Measurements from ENCODE around the gene EMX2.

EMX2 gene

GRCh38 chr10:117591043-117591442 is 48.5 kb downstream of the EMX2 start:
- Histone ChIP-seq H3K9me3 (ENCODE audit: control extremely low read depth in 1 of 5, control insufficient read depth in 4 of 5, insufficient read depth in 2 of 5, low read depth in 1 of 5, low read length in 4 of 5) (no peaks in the 10 kb centered on the region), H3K4me3 (ENCODE audit: control insufficient read depth in 1 of 7, extremely low read depth in 1 of 7, insufficient read depth in 4 of 7, low read depth in 2 of 7, low read length in 6 of 7) (no peak overlapping the region), H3K36me3 (ENCODE audit: control insufficient read depth in 4 of 4, insufficient read depth in 4 of 4, low read length in 3 of 4) (no peaks in the 10 kb centered on the region), H3K27me3 (replicated peaks in 2 of 5; ENCODE audit: control insufficient read depth in 4 of 5, insufficient read depth in 5 of 5, low read length in 4 of 5) (peaks cover 0 to 17% (median 2%) of the 10 kb centered on the region in 5 experiments), H3K27ac (ENCODE audit: insufficient read depth in 1 of 2, low read depth in 1 of 2, low read length in 2 of 2, poor library complexity in 1 of 2, severe bottlenecking in 2 of 2) (no peak overlapping the region), H3K4me1 (ENCODE audit: control extremely low read depth in 1 of 4, control insufficient read depth in 4 of 4, insufficient read depth in 4 of 4, low read length in 3 of 4) (no peaks in the 10 kb centered on the region)
- POLR2A ChIA-PET: no interaction called here
- no CpG with 5 or more reads among the region's 4 CpGs for WGBS (ENCODE audit: insufficient coverage)
- CTCF ChIA-PET: no interaction called here
- no peak for DNase-seq

- no peak for DNase-seq
- CTCF ChIA-PET: no interaction called here
- Histone ChIP-seq H3K36me3 (ENCODE audit: control insufficient read depth in 4 of 4, insufficient read depth in 4 of 4, low read length in 3 of 4) (no peaks in the 10 kb centered on the region), H3K9me3 (ENCODE audit: control extremely low read depth in 1 of 5, control insufficient read depth in 4 of 5, insufficient read depth in 2 of 5, low read depth in 1 of 5, low read length in 4 of 5) (peaks cover 0 to 2% (median 0%) of the 10 kb centered on the region in 5 experiments), H3K27me3 (replicated peaks in 2 of 5; ENCODE audit: control insufficient read depth in 4 of 5, insufficient read depth in 5 of 5, low read length in 4 of 5) (peaks cover 4 to 28% (median 9%) of the 10 kb centered on the region in 5 experiments), H3K27ac (ENCODE audit: insufficient read depth in 1 of 2, low read depth in 1 of 2, low read length in 2 of 2, poor library complexity in 1 of 2, severe bottlenecking in 2 of 2) (no peak overlapping the region), H3K4me1 (ENCODE audit: control extremely low read depth in 1 of 4, control insufficient read depth in 4 of 4, insufficient read depth in 4 of 4, low read length in 3 of 4) (no peaks in the 10 kb centered on the region), H3K4me3 (ENCODE audit: control insufficient read depth in 1 of 7, extremely low read depth in 1 of 7, insufficient read depth in 4 of 7, low read depth in 2 of 7, low read length in 6 of 7) (no peak overlapping the region)
- 89% methylated on average over 1 of the region's 5 CpGs for WGBS (ENCODE audit: insufficient coverage)
- POLR2A ChIA-PET: no interaction called here
These were observed 52.2 kb downstream of the EMX2 start for GRCh38 chr10:117594722-117595121.

GRCh38 chr10:117596706-117597105 is 54.2 kb downstream of the EMX2 start:
- DNase-seq: no peak
- H3K9me3 ChIP-seq (ENCODE audit: control extremely low read depth in 1 of 5, control insufficient read depth in 4 of 5, insufficient read depth in 2 of 5, low read depth in 1 of 5, low read length in 4 of 5): peaks cover 0 to 2% (median 0%) of the 10 kb centered on the region in 5 experiments
- H3K27ac ChIP-seq (ENCODE audit: insufficient read depth in 1 of 2, low read depth in 1 of 2, low read length in 2 of 2, poor library complexity in 1 of 2, severe bottlenecking in 2 of 2): no peak overlapping the region
- H3K4me3 ChIP-seq (ENCODE audit: control insufficient read depth in 1 of 7, extremely low read depth in 1 of 7, insufficient read depth in 4 of 7, low read depth in 2 of 7, low read length in 6 of 7): no peak overlapping the region
- ChIA-PET CTCF (no interaction called here), POLR2A (no interaction called here)
- H3K4me1 ChIP-seq (ENCODE audit: control extremely low read depth in 1 of 4, control insufficient read depth in 4 of 4, insufficient read depth in 4 of 4, low read length in 3 of 4): no peaks in the 10 kb centered on the region
- H3K36me3 ChIP-seq (ENCODE audit: control insufficient read depth in 4 of 4, insufficient read depth in 4 of 4, low read length in 3 of 4): no peaks in the 10 kb centered on the region
- WGBS (ENCODE audit: insufficient coverage): 68% methylated on average over 6 of the region's 6 CpGs
- H3K27me3 ChIP-seq (replicated peaks in 2 of 5; ENCODE audit: control insufficient read depth in 4 of 5, insufficient read depth in 5 of 5, low read length in 4 of 5): peaks cover 4 to 30% (median 7%) of the 10 kb centered on the region in 5 experiments

GRCh38 chr10:117597216-117597615 is 54.7 kb downstream of the EMX2 start:
- Histone ChIP-seq H3K27me3 (replicated peaks in 2 of 5; ENCODE audit: control insufficient read depth in 4 of 5, insufficient read depth in 5 of 5, low read length in 4 of 5) (peaks cover 4 to 30% (median 7%) of the 10 kb centered on the region in 5 experiments), H3K27ac (ENCODE audit: insufficient read depth in 1 of 2, low read depth in 1 of 2, low read length in 2 of 2, poor library complexity in 1 of 2, severe bottlenecking in 2 of 2) (no peak overlapping the region), H3K4me3 (ENCODE audit: control insufficient read depth in 1 of 7, extremely low read depth in 1 of 7, insufficient read depth in 4 of 7, low read depth in 2 of 7, low read length in 6 of 7) (no peak overlapping the region), H3K9me3 (ENCODE audit: control extremely low read depth in 1 of 5, control insufficient read depth in 4 of 5, insufficient read depth in 2 of 5, low read depth in 1 of 5, low read length in 4 of 5) (peaks cover 0 to 2% (median 0%) of the 10 kb centered on the region in 5 experiments), H3K36me3 (ENCODE audit: control insufficient read depth in 4 of 4, insufficient read depth in 4 of 4, low read length in 3 of 4) (no peaks in the 10 kb centered on the region), H3K4me1 (ENCODE audit: control extremely low read depth in 1 of 4, control insufficient read depth in 4 of 4, insufficient read depth in 4 of 4, low read length in 3 of 4) (no peaks in the 10 kb centered on the region)
- no peak for DNase-seq
- CTCF ChIA-PET: no interaction called here
- POLR2A ChIA-PET: no interaction called here
